HepG2 (cell line): ENCODE data around the gene C1orf159. TPM values are rescaled to one million over a fixed set of nuclear protein-coding genes. Genes with fewer than 3 reads are reported as not detected.

Source experiments
- ARHGAP35 ChIP-seq: sonication (generic); formaldehyde crosslinking; IDR thresholded peaks from 2 replicates; pipeline ENCODE4 v1.9.0; 2022; ENCODE audit warnings: mild to moderate bottlenecking, inconsistent platforms, moderate library complexity, missing genetic modification reagents, borderline replicate concordance
- ARID2 ChIP-seq: sonication (generic); formaldehyde crosslinking; IDR thresholded peaks from 2 replicates; pipeline ENCODE4 v1.8.1; 2022; ENCODE audit warnings: mild to moderate bottlenecking, missing genetic modification reagents, borderline replicate concordance
- ELF4 ChIP-seq: sonication (generic); formaldehyde crosslinking; IDR thresholded peaks from 2 replicates; pipeline ENCODE4 v1.5.0; 2020; ENCODE audit warnings: missing genetic modification reagents, mild to moderate bottlenecking, moderate library complexity, borderline replicate concordance
- GABPA ChIP-seq, 2 experiments: IDR thresholded peaks; 2 replicates each; pipeline ENCODE4 v1.6.1; 2011 to 2016; ENCODE audit warnings: low read depth in 2 of 2, low read length in 1 of 2, missing biosample characterization in 1 of 2, missing genetic modification characterization in 1 of 2
- HDAC1 ChIP-seq: sonication (generic); formaldehyde crosslinking; IDR thresholded peaks from 2 replicates; pipeline ENCODE4 v1.5.1; 2020; ENCODE audit warnings: mild to moderate bottlenecking, missing genetic modification reagents
- IRF2 ChIP-seq: IDR thresholded peaks from 2 replicates; pipeline ENCODE4 v1.6.1; 2018; ENCODE audit warnings: missing genetic modification reagents, missing compliant biosample characterization
- NCOR1 ChIP-seq: fragments of 200-600 bp; sonication (generic); IDR thresholded peaks from 2 replicates; pipeline ENCODE4 v1.7.0; 2017; ENCODE audit warnings: antibody characterized with exemption, low read length, borderline replicate concordance
- NFATC3 ChIP-seq: sonication (generic); formaldehyde crosslinking; IDR thresholded peaks from 2 replicates; pipeline ENCODE4 v1.5.1; 2020; ENCODE audit warnings: mild to moderate bottlenecking, missing genetic modification reagents
- POLR2A ChIP-seq, 2 experiments: IDR thresholded peaks; 2 replicates each; pipeline ENCODE4 v1.6.1; 2011; ENCODE audit warnings: low read depth in 2 of 2, low read length in 2 of 2, mild to moderate bottlenecking in 1 of 2, moderate library complexity in 1 of 2; ENCODE audit not compliant: insufficient read depth in 1 of 2
- PPARG ChIP-seq: conservative IDR thresholded peaks from 2 replicates; pipeline ENCODE4 v1.6.1; 2016; ENCODE audit warnings: missing biosample characterization, missing genetic modification reagents
- RAD21 ChIP-seq: fragments of 450-650 bp; formaldehyde crosslinking; IDR thresholded peaks from 2 replicates; pipeline ENCODE4 v1.5.0; 2020; ENCODE audit warnings: mild to moderate bottlenecking
- SAFB2 ChIP-seq: sonication (generic); formaldehyde crosslinking; IDR thresholded peaks from 2 replicates; pipeline ENCODE4 v1.5.1; 2020; ENCODE audit warnings: missing genetic modification reagents, low read depth, mild to moderate bottlenecking, borderline replicate concordance
- SIN3A ChIP-seq: IDR thresholded peaks from 2 replicates; pipeline ENCODE4 v1.6.1; 2011; ENCODE audit warnings: low read depth, mild to moderate bottlenecking, control low read depth, low read length, borderline replicate concordance
- SMARCE1 ChIP-seq: fragments of 450-650 bp; IDR thresholded peaks from 2 replicates; pipeline ENCODE4 v1.6.1; 2017; ENCODE audit warnings: borderline replicate concordance
- SP1 ChIP-seq, 2 experiments: fragments of 450-650 bp in 1 of 2; sonication (generic) in 1 of 2; formaldehyde crosslinking in 1 of 2; IDR thresholded peaks; 2 replicates each; pipeline versions ENCODE4 v1.4.0 to v1.6.1; 2016 to 2020; ENCODE audit warnings: missing genetic modification reagents in 1 of 2
- SP4 ChIP-seq: sonication (generic); formaldehyde crosslinking; IDR thresholded peaks from 2 replicates; pipeline ENCODE4 v1.8.1; 2023; ENCODE audit warnings: mild to moderate bottlenecking, missing genetic modification reagents
- STAG1 ChIP-seq: sonication (generic); formaldehyde crosslinking; IDR thresholded peaks from 2 replicates; pipeline ENCODE4 v1.4.0; 2020; ENCODE audit warnings: missing genetic modification reagents
- TMF1 ChIP-seq: sonication (generic); formaldehyde crosslinking; IDR thresholded peaks from 2 replicates; pipeline ENCODE4 v1.8.1; 2022; ENCODE audit warnings: low read depth, missing genetic modification reagents
- ZFX ChIP-seq: sonication (generic); formaldehyde crosslinking; IDR thresholded peaks from 2 replicates; pipeline ENCODE4 v1.4.0; 2020; ENCODE audit warnings: mild to moderate bottlenecking, low read depth, missing genetic modification reagents, moderate library complexity
- ZKSCAN5 ChIP-seq: sonication (generic); formaldehyde crosslinking; IDR thresholded peaks from 2 replicates; pipeline ENCODE4 v1.5.1; 2020; ENCODE audit warnings: mild to moderate bottlenecking, missing genetic modification reagents
- ZNF274 ChIP-seq: sonication (generic); formaldehyde crosslinking; IDR thresholded peaks from 2 replicates; pipeline ENCODE4 v1.5.1; 2020; ENCODE audit warnings: mild to moderate bottlenecking, missing genetic modification reagents
- ZNF678 ChIP-seq: sonication (generic); formaldehyde crosslinking; IDR thresholded peaks from 2 replicates; pipeline ENCODE4 v1.4.0; 2020; ENCODE audit warnings: mild to moderate bottlenecking, missing genetic modification reagents
- polyA plus RNA-seq, 8 experiments: library from polyadenylated mRNA; depleted of rRNA in 3 of 8; stranded (reverse) in 7 of 8; unstranded in 1 of 8; fragments of >200 nt; fragmentation: Illumina TruSeq in 4 of 8; extraction: Trizol in 4 of 8; gene quantifications; 2 replicates each; pipeline versions ENCODE4 v1.2.1 to v1.2.3, GENCODE V29; 2011 to 2016; ENCODE audit warnings: low read depth in 4 of 8, missing spikeins in 1 of 8, mixed read lengths in 1 of 8; ENCODE audit not compliant: insufficient read depth in 1 of 8
- total RNA-seq, 5 experiments: library from RNA; depleted of rRNA; stranded (reverse); fragments of >200 nt; fragmentation: Illumina TruSeq; extraction: Trizol; gene quantifications; 2 replicates each; pipeline ENCODE4 v1.2.3, GENCODE V29; 2016; ENCODE audit warnings: low read depth in 1 of 5
- TF ChIP-seq, protein P1 (sequence below): sonication (generic); formaldehyde crosslinking; IDR thresholded peaks from 2 replicates; pipeline ENCODE4 v1.9.0; 2021; ENCODE audit warnings: missing genetic modification reagents, mild to moderate bottlenecking, borderline replicate concordance
- TF ChIP-seq, protein P2 (sequence below): sonication (generic); formaldehyde crosslinking; IDR thresholded peaks from 2 replicates; pipeline ENCODE4 v1.5.0; 2020; ENCODE audit warnings: mild to moderate bottlenecking, missing genetic modification reagents
- TF ChIP-seq, protein P3 (sequence below): sonication (generic); formaldehyde crosslinking; conservative IDR thresholded peaks from 2 replicates; pipeline ENCODE4 v1.8.0; 2022; ENCODE audit warnings: missing genetic modification reagents

C1orf159 gene
- total and polyA plus RNA-seq, 2 of the 13 experiments (the other 11 are each of a cell fraction or from before 2014, with no cell fraction given): 3.8 to 6.7 TPM

GRCh38 chr1:1059494-1060280 lies 56.2 kb downstream of the C1orf159 start (continued):
- TF ChIP-seq, protein P1, sequence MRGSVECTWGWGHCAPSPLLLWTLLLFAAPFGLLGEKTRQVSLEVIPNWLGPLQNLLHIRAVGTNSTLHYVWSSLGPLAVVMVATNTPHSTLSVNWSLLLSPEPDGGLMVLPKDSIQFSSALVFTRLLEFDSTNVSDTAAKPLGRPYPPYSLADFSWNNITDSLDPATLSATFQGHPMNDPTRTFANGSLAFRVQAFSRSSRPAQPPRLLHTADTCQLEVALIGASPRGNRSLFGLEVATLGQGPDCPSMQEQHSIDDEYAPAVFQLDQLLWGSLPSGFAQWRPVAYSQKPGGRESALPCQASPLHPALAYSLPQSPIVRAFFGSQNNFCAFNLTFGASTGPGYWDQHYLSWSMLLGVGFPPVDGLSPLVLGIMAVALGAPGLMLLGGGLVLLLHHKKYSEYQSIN: no peak
- no peak for TF ChIP-seq ELF4 (CRISPR knock-in tag)
- TF ChIP-seq SAFB2 (CRISPR knock-in tag): peak; percentile 39; the same call in 1 of the 2 replicates
- no peak for TF ChIP-seq SP1 (IDR thresholded peaks at IDR 0.05)
- TF ChIP-seq SP1 (CRISPR knock-in tag; IDR thresholded peaks at IDR 0.05): peak; percentile 92
- TF ChIP-seq ZNF678: 0 out of 2 replicates have a peak, but pooled peaks have one; percentile 42
- no peak for TF ChIP-seq TMF1 (CRISPR knock-in tag)
- TF ChIP-seq ARHGAP35 (CRISPR knock-in tag): no peak
- TF ChIP-seq ARID2 (CRISPR knock-in tag): no peak
- peak; percentile 23; the same call in 1 of the 2 replicates for TF ChIP-seq RAD21 (CRISPR knock-in tag)
- no peak for TF ChIP-seq ZKSCAN5 (CRISPR knock-in tag)
- TF ChIP-seq NCOR1: 0 out of 2 replicates have a peak, but pooled peaks have one; percentile 43
- no peak for TF ChIP-seq ZNF274 (CRISPR knock-in tag)
- peak; percentile 49; the same call in 1 of the 2 replicates for TF ChIP-seq ZFX
- TF ChIP-seq SIN3A: 0 out of 2 replicates have a peak, but pooled peaks have one; percentile 53
- TF ChIP-seq, protein P2, sequence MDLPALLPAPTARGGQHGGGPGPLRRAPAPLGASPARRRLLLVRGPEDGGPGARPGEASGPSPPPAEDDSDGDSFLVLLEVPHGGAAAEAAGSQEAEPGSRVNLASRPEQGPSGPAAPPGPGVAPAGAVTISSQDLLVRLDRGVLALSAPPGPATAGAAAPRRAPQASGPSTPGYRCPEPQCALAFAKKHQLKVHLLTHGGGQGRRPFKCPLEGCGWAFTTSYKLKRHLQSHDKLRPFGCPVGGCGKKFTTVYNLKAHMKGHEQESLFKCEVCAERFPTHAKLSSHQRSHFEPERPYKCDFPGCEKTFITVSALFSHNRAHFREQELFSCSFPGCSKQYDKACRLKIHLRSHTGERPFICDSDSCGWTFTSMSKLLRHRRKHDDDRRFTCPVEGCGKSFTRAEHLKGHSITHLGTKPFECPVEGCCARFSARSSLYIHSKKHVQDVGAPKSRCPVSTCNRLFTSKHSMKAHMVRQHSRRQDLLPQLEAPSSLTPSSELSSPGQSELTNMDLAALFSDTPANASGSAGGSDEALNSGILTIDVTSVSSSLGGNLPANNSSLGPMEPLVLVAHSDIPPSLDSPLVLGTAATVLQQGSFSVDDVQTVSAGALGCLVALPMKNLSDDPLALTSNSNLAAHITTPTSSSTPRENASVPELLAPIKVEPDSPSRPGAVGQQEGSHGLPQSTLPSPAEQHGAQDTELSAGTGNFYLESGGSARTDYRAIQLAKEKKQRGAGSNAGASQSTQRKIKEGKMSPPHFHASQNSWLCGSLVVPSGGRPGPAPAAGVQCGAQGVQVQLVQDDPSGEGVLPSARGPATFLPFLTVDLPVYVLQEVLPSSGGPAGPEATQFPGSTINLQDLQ (CRISPR knock-in tag): 0 out of 2 replicates have a peak, but pooled peaks have one; percentile 8
- no peak for TF ChIP-seq GABPA (IDR thresholded peaks at IDR 0.05; ENCODE audit: low read depth, low read length)
- no peak for TF ChIP-seq GABPA (CRISPR knock-in tag; IDR thresholded peaks at IDR 0.05; ENCODE audit: low read depth)
- TF ChIP-seq PPARG: no peak
- TF ChIP-seq POLR2A (IDR thresholded peaks at IDR 0.05; ENCODE audit: insufficient read depth in 1 of 2, low read depth in 2 of 2, low read length in 2 of 2): no peak
- TF ChIP-seq STAG1: no peak
- TF ChIP-seq, protein P3, sequence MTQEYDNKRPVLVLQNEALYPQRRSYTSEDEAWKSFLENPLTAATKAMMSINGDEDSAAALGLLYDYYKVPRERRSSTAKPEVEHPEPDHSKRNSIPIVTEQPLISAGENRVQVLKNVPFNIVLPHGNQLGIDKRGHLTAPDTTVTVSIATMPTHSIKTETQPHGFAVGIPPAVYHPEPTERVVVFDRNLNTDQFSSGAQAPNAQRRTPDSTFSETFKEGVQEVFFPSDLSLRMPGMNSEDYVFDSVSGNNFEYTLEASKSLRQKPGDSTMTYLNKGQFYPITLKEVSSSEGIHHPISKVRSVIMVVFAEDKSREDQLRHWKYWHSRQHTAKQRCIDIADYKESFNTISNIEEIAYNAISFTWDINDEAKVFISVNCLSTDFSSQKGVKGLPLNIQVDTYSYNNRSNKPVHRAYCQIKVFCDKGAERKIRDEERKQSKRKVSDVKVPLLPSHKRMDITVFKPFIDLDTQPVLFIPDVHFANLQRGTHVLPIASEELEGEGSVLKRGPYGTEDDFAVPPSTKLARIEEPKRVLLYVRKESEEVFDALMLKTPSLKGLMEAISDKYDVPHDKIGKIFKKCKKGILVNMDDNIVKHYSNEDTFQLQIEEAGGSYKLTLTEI: no peak
- no peak for TF ChIP-seq SMARCE1
- TF ChIP-seq IRF2 (CRISPR knock-in tag): no peak
- peak; percentile 8; the same call in 1 of the 2 replicates for TF ChIP-seq HDAC1 (CRISPR knock-in tag)
- peak; percentile 98 for TF ChIP-seq SP4 (CRISPR knock-in tag)
- no peak for TF ChIP-seq NFATC3 (CRISPR knock-in tag)
